GM19238 (cell line): ENCODE measurements around the gene CYP4B1.
"Not testable (repeated sequence)": the region's sequence is repeated elsewhere in the genome, so short reads cannot be mapped to it uniquely, and the experiment has no call there.

Source experiments
- DNase-seq: peaks from one replicate; pipeline ENCODE4 v3.0.0; 2011; ENCODE audit warnings: low spot score; ENCODE audit not compliant: insufficient read length

Gene CYP4B1

GRCh38 chr1:46798810-46799209 lies at the start of gene CYP4B1:
Gene CYP4B1 (plus strand): TSS chr1:46799046. CDS start chr1:46799082, 36 bp downstream.
- no peak for DNase-seq

GRCh38 chr1:46749404-46749803 lies 49.4 kb upstream of the CYP4B1 start:
- DNase-seq: no peak

GRCh38 chr1:46749921-46750404 lies 48.9 kb upstream of the CYP4B1 start:
- no peak for DNase-seq

- no peak for DNase-seq
Measured at GRCh38 chr1:46753985-46754384, 44.9 kb upstream of the CYP4B1 start.

GRCh38 chr1:46754707-46755106 lies 44.1 kb upstream of the CYP4B1 start:
- DNase-seq: not testable (repeated sequence)

- no peak for DNase-seq
Measured at GRCh38 chr1:46755121-46755520, 43.7 kb upstream of the CYP4B1 start.

GRCh38 chr1:46757247-46757955 lies 41.4 kb upstream of the CYP4B1 start:
- no peak for DNase-seq

GRCh38 chr1:46757956-46758528 lies 40.8 kb upstream of the CYP4B1 start:
- DNase-seq: no peak

- no peak for DNase-seq
Measured at GRCh38 chr1:46760558-46761166, 38.2 kb upstream of the CYP4B1 start.

GRCh38 chr1:46761740-46762139 lies 37.1 kb upstream of the CYP4B1 start:
- DNase-seq: no peak

GRCh38 chr1:46764402-46764801 lies 34.4 kb upstream of the CYP4B1 start:
- no peak for DNase-seq

- no peak for DNase-seq
Measured at GRCh38 chr1:46767649-46768282, 31.1 kb upstream of the CYP4B1 start.

- no peak for DNase-seq
Measured at GRCh38 chr1:46768445-46768844, 30.4 kb upstream of the CYP4B1 start.

GRCh38 chr1:46769028-46769740 lies 29.7 kb upstream of the CYP4B1 start:
- DNase-seq: no peak

GRCh38 chr1:46770541-46770940 lies 28.3 kb upstream of the CYP4B1 start:
- DNase-seq: no peak

GRCh38 chr1:46772571-46772970 lies 26.3 kb upstream of the CYP4B1 start:
- DNase-seq: no peak

GRCh38 chr1:46774297-46774696 lies 24.5 kb upstream of the CYP4B1 start:
- no peak for DNase-seq

GRCh38 chr1:46778456-46778855 lies 20.4 kb upstream of the CYP4B1 start:
- DNase-seq: not testable (repeated sequence)

- no peak for DNase-seq
Measured at GRCh38 chr1:46784666-46785065, 14.2 kb upstream of the CYP4B1 start.

GRCh38 chr1:46788634-46789033 lies 10.2 kb upstream of the CYP4B1 start:
- DNase-seq: not testable (repeated sequence)

- DNase-seq: no peak
Measured at GRCh38 chr1:46790446-46791101, 8.3 kb upstream of the CYP4B1 start.
